Raji (cell line): ENCODE measurements around the gene NDUFV1.

ENCODE experiments used
- POLR2A ChIP-seq: IDR thresholded peaks from 2 replicates; pipeline ENCODE4 v1.6.1; 2011; ENCODE audit warnings: low read depth, low read length, control low read depth; ENCODE audit not compliant: insufficient read depth

The NDUFV1 gene

GRCh38 chr11:67606492-67607295, at the start of gene NDUFV1:
NDUFV1 (plus strand) TSS chr11:67606936; CDS start chr11:67607005, 69 bp downstream.
- peak; percentile 90 for TF ChIP-seq POLR2A

- TF ChIP-seq POLR2A = no peak
These were observed 48.5 kb upstream of the NDUFV1 start for GRCh38 chr11:67558084-67558772.

DNA sequence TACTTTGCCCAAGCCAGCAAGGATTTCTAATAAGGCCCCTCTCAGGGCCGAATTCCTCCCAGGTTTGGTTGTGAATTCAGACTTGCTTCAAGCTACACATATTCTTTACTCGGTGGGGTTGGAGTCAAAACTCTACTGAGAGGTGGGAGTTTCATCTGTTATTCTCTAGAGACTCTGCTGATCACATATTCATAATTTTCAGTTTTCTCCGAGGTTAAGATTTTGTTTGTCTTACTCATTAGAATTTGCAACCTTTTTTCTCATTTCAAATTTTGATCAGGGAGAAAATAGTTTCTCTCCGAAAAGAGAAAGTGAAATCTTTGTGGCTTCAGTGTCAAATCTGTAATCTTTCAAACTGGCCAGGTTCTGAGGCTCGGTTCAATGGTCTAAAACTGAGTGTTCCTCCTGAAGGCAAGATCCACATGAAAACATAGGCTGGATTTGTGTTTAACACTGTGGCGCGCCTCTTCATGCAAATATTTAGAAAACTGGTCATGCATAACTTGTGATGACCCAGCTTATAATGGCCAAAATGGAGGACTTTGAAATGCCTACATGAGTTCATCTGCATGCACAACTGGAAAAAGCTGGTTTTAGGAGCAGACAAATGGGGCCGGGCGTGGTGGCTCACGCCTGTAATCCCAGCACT, 44.6 kb upstream of the NDUFV1 start:
- TF ChIP-seq POLR2A = no peak

DNA sequence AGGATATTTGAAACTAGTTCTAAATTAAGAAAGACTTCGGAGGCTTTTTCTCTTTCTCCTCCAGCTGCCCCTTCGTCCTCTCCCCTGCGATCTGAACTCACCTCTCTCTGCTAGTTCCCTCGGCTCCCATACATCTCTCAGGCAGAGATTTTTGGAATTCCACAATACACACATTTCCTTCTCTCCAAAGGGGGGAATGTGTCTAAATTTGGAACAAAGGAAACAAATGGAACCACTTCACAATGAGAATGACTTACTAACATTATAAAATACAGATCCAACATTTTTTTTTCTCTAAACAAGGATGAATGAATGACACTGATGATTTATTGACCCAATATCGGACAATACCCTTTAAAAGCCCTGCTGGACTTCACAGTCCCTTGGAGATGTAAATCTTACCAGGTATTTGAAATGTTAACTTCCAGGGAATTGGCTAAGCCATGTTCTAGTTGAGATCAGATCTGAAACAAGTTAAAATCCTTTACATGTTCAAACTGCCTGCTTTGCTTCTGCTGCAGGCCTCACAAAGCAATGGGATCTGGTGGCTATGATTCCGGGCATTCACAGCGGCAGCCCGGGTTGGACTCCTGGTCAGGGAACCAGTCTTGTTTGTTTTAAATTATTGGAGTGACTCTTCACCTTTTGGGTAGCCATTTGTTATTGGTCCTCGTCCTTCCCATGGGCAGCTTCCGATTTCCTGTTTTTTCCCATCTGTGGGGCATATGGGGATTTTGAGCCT, 43.6 kb upstream of the NDUFV1 start:
- TF ChIP-seq POLR2A = no peak

- TF ChIP-seq POLR2A = no peak
These were observed 42.5 kb upstream of the NDUFV1 start for GRCh38 chr11:67564230-67564629.

- TF ChIP-seq POLR2A = no peak
These were observed 35.3 kb upstream of the NDUFV1 start for GRCh38 chr11:67571443-67571842.

DNA sequence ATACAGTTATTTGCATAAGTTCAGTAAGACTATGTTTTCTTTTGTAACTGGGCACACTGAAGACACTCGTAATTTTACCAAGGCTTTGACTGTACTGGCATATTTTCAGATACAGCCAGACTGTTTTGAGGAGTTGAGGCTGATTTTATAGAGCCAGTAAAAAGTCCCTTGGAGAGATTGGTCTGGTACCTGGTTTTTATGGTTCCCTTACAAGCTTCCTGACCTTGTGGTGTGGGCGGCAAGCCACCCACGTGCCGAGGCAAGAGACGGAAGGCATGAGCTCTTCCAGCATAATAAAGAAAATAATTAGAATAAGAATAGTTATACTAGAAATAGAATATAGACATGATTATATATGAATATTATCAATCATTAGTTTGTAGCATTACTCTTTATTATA, 34.4 kb upstream of the NDUFV1 start:
- TF ChIP-seq POLR2A = no peak

GRCh38 chr11:67572747-67573419, 33.9 kb upstream of the NDUFV1 start:
- no peak for TF ChIP-seq POLR2A

DNA sequence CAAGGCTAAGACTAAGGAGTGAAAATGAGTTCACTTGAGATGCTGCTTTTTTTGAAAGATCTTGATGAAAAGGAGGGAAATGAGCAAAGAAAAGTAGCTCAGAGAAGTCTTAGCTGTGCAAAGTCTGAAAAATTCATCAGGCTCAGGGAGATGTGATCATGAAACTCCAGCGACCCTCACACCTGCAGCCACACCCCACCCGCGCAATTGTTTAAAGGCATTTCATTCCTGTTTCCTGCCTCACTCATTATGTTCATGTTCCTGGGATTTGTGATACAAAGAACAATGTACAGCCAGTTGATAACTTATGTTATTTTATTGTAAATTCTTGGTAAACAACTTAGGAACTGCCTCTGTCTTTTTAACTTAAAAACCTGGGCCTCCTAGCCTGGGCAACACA, 31.8 kb upstream of the NDUFV1 start:
- TF ChIP-seq POLR2A = no peak

GRCh38 chr11:67576735-67577475, 29.8 kb upstream of the NDUFV1 start:
- TF ChIP-seq POLR2A = no peak

GRCh38 chr11:67577951-67578350, 28.8 kb upstream of the NDUFV1 start:
- TF ChIP-seq POLR2A = no peak

DNA sequence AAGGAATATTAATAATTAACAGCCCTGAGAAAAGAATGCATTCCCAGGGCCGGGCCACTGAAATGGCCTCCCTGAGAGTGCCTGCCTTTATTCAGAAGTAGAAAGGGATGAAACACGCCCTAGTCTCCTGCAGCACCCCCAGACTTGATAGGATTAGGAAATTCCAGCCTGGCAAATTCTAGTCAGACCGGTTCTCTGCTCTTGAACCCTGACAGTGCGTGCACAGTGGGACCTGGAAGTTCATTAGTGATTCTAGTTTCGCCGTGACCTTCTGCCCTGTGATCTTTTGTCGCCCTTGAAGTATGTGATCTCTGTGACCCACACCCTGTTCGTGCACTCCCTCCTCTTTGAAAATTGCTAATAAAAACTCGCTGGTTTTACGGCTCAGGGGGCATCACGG, 25.3 kb upstream of the NDUFV1 start:
- no peak for TF ChIP-seq POLR2A

DNA sequence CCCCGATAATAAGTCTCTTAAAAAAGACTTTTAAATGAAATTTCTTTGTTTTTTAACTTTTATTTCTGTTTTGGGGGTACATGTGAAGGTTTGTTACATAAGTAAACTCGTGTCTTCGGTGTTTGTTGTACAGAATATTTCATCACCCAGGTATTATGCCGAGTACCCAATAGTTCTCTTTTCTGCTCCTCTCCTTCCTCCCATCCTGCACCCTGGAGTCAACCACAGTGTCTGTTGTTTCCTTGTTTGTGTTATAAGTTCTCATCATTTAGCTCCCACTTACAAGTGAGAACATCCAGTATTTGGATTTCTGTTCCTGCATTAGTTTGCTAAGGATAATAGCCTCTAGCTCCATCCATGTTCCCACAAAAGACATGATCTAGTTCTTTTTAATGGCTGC, 24.7 kb upstream of the NDUFV1 start:
- TF ChIP-seq POLR2A = no peak

DNA sequence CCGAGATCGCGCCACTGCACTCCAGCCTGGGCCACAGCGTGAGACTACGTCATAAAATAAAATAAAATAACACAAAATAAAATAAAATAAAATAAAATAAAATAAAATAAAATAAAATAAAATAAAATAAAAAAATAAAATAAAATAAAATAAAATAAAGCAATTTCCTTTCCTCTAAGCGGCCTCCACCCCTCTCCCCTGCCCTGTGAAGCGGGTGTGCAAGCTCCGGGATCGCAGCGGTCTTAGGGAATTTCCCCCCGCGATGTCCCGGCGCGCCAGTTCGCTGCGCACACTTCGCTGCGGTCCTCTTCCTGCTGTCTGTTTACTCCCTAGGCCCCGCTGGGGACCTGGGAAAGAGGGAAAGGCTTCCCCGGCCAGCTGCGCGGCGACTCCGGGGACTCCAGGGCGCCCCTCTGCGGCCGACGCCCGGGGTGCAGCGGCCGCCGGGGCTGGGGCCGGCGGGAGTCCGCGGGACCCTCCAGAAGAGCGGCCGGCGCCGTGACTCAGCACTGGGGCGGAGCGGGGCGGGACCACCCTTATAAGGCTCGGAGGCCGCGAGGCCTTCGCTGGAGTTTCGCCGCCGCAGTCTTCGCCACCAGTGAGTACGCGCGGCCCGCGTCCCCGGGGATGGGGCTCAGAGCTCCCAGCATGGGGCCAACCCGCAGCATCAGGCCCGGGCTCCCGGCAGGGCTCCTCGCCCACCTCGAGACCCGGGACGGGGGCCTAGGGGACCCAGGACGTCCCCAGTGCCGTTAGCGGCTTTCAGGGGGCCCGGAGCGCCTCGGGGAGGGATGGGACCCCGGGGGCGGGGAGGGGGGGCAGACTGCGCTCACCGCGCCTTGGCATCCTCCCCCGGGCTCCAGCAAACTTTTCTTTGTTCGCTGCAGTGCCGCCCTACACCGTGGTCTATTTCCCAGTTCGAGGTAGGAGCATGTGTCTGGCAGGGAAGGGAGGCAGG, 23.2 kb upstream of the NDUFV1 start, which contains the start of gene GSTP1:
Gene GSTP1 (plus strand): TSS at position 566 of the 958 bp plus-strand sequence. CDS start 32 bp downstream, at position 598.
- no peak for TF ChIP-seq POLR2A
